H9 (cell line): ENCODE results near the gene IPO11. TPM values are rescaled to one million over a fixed set of nuclear protein-coding genes. Genes with fewer than 3 reads are reported as not detected.

Experiments used
- DNase-seq: peaks from one replicate; pipeline ENCODE4 v3.0.0-alpha.2; 2017
- H2AFZ ChIP-seq: one replicate; pipeline ENCODE4 v1.6.1; 2013; ENCODE audit warnings: mild to moderate bottlenecking, low read length, control low read depth, moderate library complexity
- H2AK5ac ChIP-seq: 2 replicates; pipeline ENCODE4 v1.6.1; 2013; ENCODE audit warnings: low read length, control low read depth, mixed read lengths; ENCODE audit not compliant: insufficient read length
- H2BK120ac ChIP-seq: one replicate; pipeline ENCODE4 v1.6.1; 2013; ENCODE audit warnings: low read depth, mild to moderate bottlenecking, low read length, control low read depth, inconsistent platforms; ENCODE audit not compliant: poor library complexity, severe bottlenecking
- H2BK12ac ChIP-seq: 2 replicates; pipeline ENCODE4 v1.6.1; 2013; ENCODE audit warnings: low read length, control low read depth, mixed read lengths, low read depth; ENCODE audit not compliant: insufficient read length
- H2BK15ac ChIP-seq: 2 replicates; pipeline ENCODE4 v1.6.1; 2013; ENCODE audit warnings: low read depth, low read length, control low read depth
- H2BK20ac ChIP-seq: one replicate; pipeline ENCODE4 v1.6.1; 2013; ENCODE audit warnings: low read depth, mild to moderate bottlenecking, low read length, control low read depth, inconsistent platforms; ENCODE audit not compliant: poor library complexity, severe bottlenecking
- H2BK5ac ChIP-seq: 2 replicates; pipeline ENCODE4 v1.6.1; 2013; ENCODE audit warnings: low read length, control low read depth, mixed read lengths; ENCODE audit not compliant: insufficient read length
- H3K14ac ChIP-seq: 2 replicates; pipeline ENCODE4 v1.6.1; 2013; ENCODE audit warnings: low read length, control low read depth; ENCODE audit not compliant: insufficient read depth
- H3K18ac ChIP-seq: 2 replicates; pipeline ENCODE4 v1.6.1; 2013; ENCODE audit warnings: low read depth, mild to moderate bottlenecking, mixed read lengths, low read length, control low read depth; ENCODE audit not compliant: insufficient read length
- H3K23ac ChIP-seq: 2 replicates; pipeline ENCODE4 v1.6.1; 2013; ENCODE audit warnings: low read length, control low read depth, mixed read lengths, low read depth; ENCODE audit not compliant: insufficient read length
- H3K23me2 ChIP-seq: 2 replicates; pipeline ENCODE4 v1.6.1; 2013; ENCODE audit warnings: low read depth, mild to moderate bottlenecking, mixed read lengths, low read length, control low read depth; ENCODE audit not compliant: insufficient read length, poor library complexity, severe bottlenecking
- H3K27ac ChIP-seq: 2 replicates; pipeline ENCODE4 v1.5.1; 2013; ENCODE audit warnings: low read length, control low read depth, mixed read lengths, low read depth; ENCODE audit not compliant: insufficient read length
- H3K27me3 ChIP-seq: 2 replicates; pipeline ENCODE4 v1.6.1; 2013; ENCODE audit warnings: low read length, control low read depth, inconsistent platforms; ENCODE audit not compliant: insufficient read depth
- H3K4ac ChIP-seq: 2 replicates; pipeline ENCODE4 v1.6.1; 2013; ENCODE audit warnings: low read depth, mild to moderate bottlenecking, control low read depth, inconsistent platforms, low read length, moderate library complexity
- H3K4me1 ChIP-seq: 2 replicates; pipeline ENCODE4 v1.6.1; 2013; ENCODE audit warnings: low read length, control low read depth, inconsistent platforms; ENCODE audit not compliant: insufficient read depth
- H3K4me2 ChIP-seq: 2 replicates; pipeline ENCODE4 v1.6.1; 2013; ENCODE audit warnings: low read length, control low read depth, mixed read lengths; ENCODE audit not compliant: insufficient read length, insufficient read depth
- H3K56ac ChIP-seq: 2 replicates; pipeline ENCODE4 v1.6.1; 2013; ENCODE audit warnings: low read depth, mild to moderate bottlenecking, mixed read lengths, low read length, control low read depth; ENCODE audit not compliant: insufficient read length
- H3K79me1 ChIP-seq: 2 replicates; pipeline ENCODE4 v1.6.1; 2013; ENCODE audit warnings: low read depth, mild to moderate bottlenecking, moderate library complexity, low read length, control low read depth, inconsistent platforms; ENCODE audit not compliant: insufficient read depth, poor library complexity, severe bottlenecking
- H3K79me2 ChIP-seq: 2 replicates; pipeline ENCODE4 v1.6.1; 2013; ENCODE audit warnings: low read length, control low read depth, inconsistent platforms; ENCODE audit not compliant: insufficient read depth
- H3K9ac ChIP-seq: 2 replicates; pipeline ENCODE4 v1.6.1; 2013; ENCODE audit warnings: low read length, control low read depth, mixed read lengths; ENCODE audit not compliant: insufficient read length; ENCODE audit errors: extremely low read depth
- H3K9me3 ChIP-seq: one replicate; pipeline ENCODE4 v1.6.1; 2013; ENCODE audit warnings: low read depth, low read length, inconsistent platforms; ENCODE audit not compliant: control insufficient read depth
- H3T11ph ChIP-seq: one replicate; pipeline ENCODE4 v1.6.1; 2013; ENCODE audit warnings: mild to moderate bottlenecking, low read length, control low read depth, inconsistent platforms
- H4K20me1 ChIP-seq: one replicate; pipeline ENCODE4 v1.6.1; 2013; ENCODE audit not compliant: control insufficient read depth, insufficient read length, insufficient read depth
- H4K5ac ChIP-seq: 2 replicates; pipeline ENCODE4 v1.6.1; 2013; ENCODE audit warnings: low read depth, mild to moderate bottlenecking, mixed read lengths, low read length, control low read depth; ENCODE audit not compliant: insufficient read length
- H4K8ac ChIP-seq: replicated peaks from 2 replicates; pipeline ENCODE4 v1.6.1; 2013; ENCODE audit warnings: low read length, control low read depth, mixed read lengths, low read depth; ENCODE audit not compliant: insufficient read length
- H4K91ac ChIP-seq: 2 replicates; pipeline ENCODE4 v1.6.1; 2013; ENCODE audit warnings: low read depth, mild to moderate bottlenecking, moderate library complexity, mixed read lengths, low read length, control low read depth; ENCODE audit not compliant: insufficient read length
- H3K27ac Mint-ChIP-seq, 3 experiments: 2 replicates in 2 of 3; 3 replicates in 1 of 3; pipeline ENCODE4 v1.8.0; 2020 to 2021; ENCODE audit warnings: mixed read lengths in 3 of 3, mild to moderate bottlenecking in 1 of 3, moderate library complexity in 1 of 3
- H3K27me3 Mint-ChIP-seq: 2 replicates; pipeline ENCODE4 v1.8.0; 2021; ENCODE audit warnings: low read depth, mild to moderate bottlenecking, moderate library complexity, mixed read lengths
- H3K36me3 Mint-ChIP-seq, 3 experiments: 2 replicates in 2 of 3; 3 replicates in 1 of 3; pipeline ENCODE4 v1.8.0; 2020 to 2021; ENCODE audit warnings: low read depth in 3 of 3, mixed read lengths in 3 of 3; ENCODE audit not compliant: insufficient read depth in 1 of 3
- H3K4me1 Mint-ChIP-seq, 2 experiments: 2 replicates each; pipeline ENCODE4 v1.8.0; 2020; ENCODE audit warnings: mixed read lengths in 2 of 2
- H3K4me3 Mint-ChIP-seq, 2 experiments: 2 replicates in 1 of 2; 3 replicates in 1 of 2; pipeline ENCODE4 v1.8.0; 2020 to 2021; ENCODE audit warnings: mild to moderate bottlenecking in 2 of 2, mixed read lengths in 2 of 2, moderate library complexity in 1 of 2
- H3K9me3 Mint-ChIP-seq, 2 experiments: 2 replicates in 1 of 2; 3 replicates in 1 of 2; pipeline ENCODE4 v1.8.0; 2020; ENCODE audit warnings: mild to moderate bottlenecking in 2 of 2, mixed read lengths in 2 of 2, moderate library complexity in 1 of 2
- CTCF ChIP-seq: fragments of 200-600 bp; sonication (generic); conservative IDR thresholded peaks from 3 replicates; pipeline ENCODE4 v1.8.0; 2021; ENCODE audit warnings: antibody characterized with exemption, mild to moderate bottlenecking
- WGBS: extraction: QIAGEN DNeasy Blood & Tissue Kit; methylation state at CpG from one replicate; pipeline ENCODE4 v1.1.7; 2013; ENCODE audit warnings: missing lambda C conversion rate, low lambda C conversion rate, mixed read lengths; ENCODE audit not compliant: insufficient read length; ENCODE audit errors: extremely low coverage; 5-methylcytosine and 5-hydroxymethylcytosine counted together
- total RNA-seq: library from RNA; stranded (reverse); gene quantifications from 2 replicates; pipeline ENCODE4 v1.2.1, GENCODE V29; 2021

IPO11 gene
- total RNA-seq, 1 experiment from 2014 or later: 63.0 TPM

DNA sequence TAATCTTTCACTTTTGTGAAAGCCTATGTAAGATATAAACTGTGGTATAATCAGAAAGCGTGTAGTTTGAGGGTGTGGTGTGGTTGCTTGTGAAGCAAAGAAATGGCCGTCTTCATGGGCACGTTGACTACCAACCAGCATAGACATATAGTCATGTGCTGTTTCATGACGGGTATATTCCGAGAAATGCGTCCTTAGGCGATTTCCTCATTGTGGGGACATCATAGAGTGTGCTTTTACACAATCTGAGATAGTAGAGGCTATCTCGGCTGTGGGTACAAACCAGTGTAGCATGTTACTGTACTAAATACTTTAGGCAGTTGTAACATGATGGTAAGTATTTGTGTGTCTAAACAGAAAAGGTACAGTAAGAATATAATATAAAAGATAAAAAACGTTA lies 86.4 kb downstream of the IPO11 start:
- no peak overlapping the region for H2BK5ac ChIP-seq
- no peak overlapping the region for H4K5ac ChIP-seq
- no peak overlapping the region for H3K4ac ChIP-seq
- H3K18ac ChIP-seq: no peak overlapping the region
- H3K9ac ChIP-seq: no peak overlapping the region
- no peak overlapping the region for H4K91ac ChIP-seq
- no peak overlapping the region for H3K56ac ChIP-seq
- H4K20me1 ChIP-seq: no peaks in the 10 kb centered on the region
- no peak overlapping the region for H2BK20ac ChIP-seq
- H2BK15ac ChIP-seq: no peak overlapping the region
- no peak for TF ChIP-seq CTCF
- no peak overlapping the region for H3K23ac ChIP-seq
- H3T11ph ChIP-seq: no peak overlapping the region
- no peak overlapping the region for H3K4me3 Mint-ChIP-seq
- no peaks in the 10 kb centered on the region for H3K79me1 ChIP-seq
- H3K27ac ChIP-seq: no peak overlapping the region
- H4K8ac ChIP-seq: no peak overlapping the region
- no peak overlapping the region for H2BK120ac ChIP-seq
- H3K27me3 ChIP-seq: no peaks in the 10 kb centered on the region
- no peaks in the 10 kb centered on the region for H3K27me3 Mint-ChIP-seq
- no peak overlapping the region for H2AK5ac ChIP-seq
- no peaks in the 10 kb centered on the region; the same call in 1 of the 2 replicates for H3K4me1 ChIP-seq
- H2AFZ ChIP-seq: no peak overlapping the region
- no peak for DNase-seq
- H3K14ac ChIP-seq: no peak overlapping the region
- no peak overlapping the region for H2BK12ac ChIP-seq
- no CpG with 5 or more reads among the region's 9 CpGs for WGBS
- no peaks in the 10 kb centered on the region for H3K9me3 ChIP-seq
- no peaks in the 10 kb centered on the region for H3K79me2 ChIP-seq
- peaks cover 0 to 18% (median 5%) of the 10 kb centered on the region in 3 experiments; a peak in 4 of 7 replicates for H3K36me3 Mint-ChIP-seq
- H3K4me2 ChIP-seq: no peak overlapping the region
- H3K9me3 Mint-ChIP-seq: no peaks in the 10 kb centered on the region
- peaks cover 4 to 8% of the 10 kb centered on the region in 2 experiments; a peak in 2 of 4 replicates for H3K4me1 Mint-ChIP-seq
- H3K23me2 ChIP-seq: no peaks in the 10 kb centered on the region
- H3K27ac Mint-ChIP-seq: no peak overlapping the region; a peak in 1 of 7 replicates
